Mesodermal cell (in vitro differentiated cells): Measurements from ENCODE around the gene ZDHHC14. TPM values are rescaled to one million over a fixed set of nuclear protein-coding genes. Genes with fewer than 3 reads are reported as not detected.
"Not testable (repeated sequence)": the region's sequence is repeated elsewhere in the genome, so short reads cannot be mapped to it uniquely, and the experiment has no call there.

Source experiments
- H3K27ac ChIP-seq: 2 replicates; pipeline ENCODE4 v1.7.0; 2013; ENCODE audit warnings: mild to moderate bottlenecking, low read depth, low read length, moderate library complexity; ENCODE audit not compliant: severe bottlenecking
- H3K36me3 ChIP-seq: 2 replicates; pipeline ENCODE4 v1.7.1; 2013; ENCODE audit warnings: mild to moderate bottlenecking, low read length, moderate library complexity; ENCODE audit not compliant: control insufficient read depth, insufficient read depth
- H3K4me1 ChIP-seq: one replicate; pipeline ENCODE4 v1.7.1; 2013; ENCODE audit warnings: mild to moderate bottlenecking, low read length; ENCODE audit not compliant: insufficient read depth, control insufficient read depth, poor library complexity, severe bottlenecking
- H3K4me3 ChIP-seq: 2 replicates; pipeline ENCODE4 v1.7.0; 2013; ENCODE audit warnings: low read length, control low read depth, mild to moderate bottlenecking; ENCODE audit not compliant: insufficient read depth, poor library complexity, severe bottlenecking; ENCODE audit errors: extremely low read depth
- H3K9me3 ChIP-seq: 2 replicates; pipeline ENCODE4 v1.7.1; 2013; ENCODE audit warnings: mild to moderate bottlenecking, low read length, moderate library complexity; ENCODE audit not compliant: control insufficient read depth
- WGBS, 2 experiments: methylation state at CpG; one replicate each; pipeline ENCODE4 v1.1.5; 2013; ENCODE audit warnings: missing lambda C conversion rate in 2 of 2; ENCODE audit not compliant: insufficient coverage in 2 of 2; 5-methylcytosine and 5-hydroxymethylcytosine counted together
- polyA plus RNA-seq, 2 experiments: library from polyadenylated mRNA; stranded (reverse); fragments of 50-300 nt; gene quantifications; one replicate each; pipeline ENCODE4 v1.2.3, GENCODE V29; 2013

Gene ZDHHC14
- 3.7 TPM for polyA plus RNA-seq (2013, experiment 1 of 2)
- 3.2 TPM for polyA plus RNA-seq (2013, experiment 2 of 2)

DNA sequence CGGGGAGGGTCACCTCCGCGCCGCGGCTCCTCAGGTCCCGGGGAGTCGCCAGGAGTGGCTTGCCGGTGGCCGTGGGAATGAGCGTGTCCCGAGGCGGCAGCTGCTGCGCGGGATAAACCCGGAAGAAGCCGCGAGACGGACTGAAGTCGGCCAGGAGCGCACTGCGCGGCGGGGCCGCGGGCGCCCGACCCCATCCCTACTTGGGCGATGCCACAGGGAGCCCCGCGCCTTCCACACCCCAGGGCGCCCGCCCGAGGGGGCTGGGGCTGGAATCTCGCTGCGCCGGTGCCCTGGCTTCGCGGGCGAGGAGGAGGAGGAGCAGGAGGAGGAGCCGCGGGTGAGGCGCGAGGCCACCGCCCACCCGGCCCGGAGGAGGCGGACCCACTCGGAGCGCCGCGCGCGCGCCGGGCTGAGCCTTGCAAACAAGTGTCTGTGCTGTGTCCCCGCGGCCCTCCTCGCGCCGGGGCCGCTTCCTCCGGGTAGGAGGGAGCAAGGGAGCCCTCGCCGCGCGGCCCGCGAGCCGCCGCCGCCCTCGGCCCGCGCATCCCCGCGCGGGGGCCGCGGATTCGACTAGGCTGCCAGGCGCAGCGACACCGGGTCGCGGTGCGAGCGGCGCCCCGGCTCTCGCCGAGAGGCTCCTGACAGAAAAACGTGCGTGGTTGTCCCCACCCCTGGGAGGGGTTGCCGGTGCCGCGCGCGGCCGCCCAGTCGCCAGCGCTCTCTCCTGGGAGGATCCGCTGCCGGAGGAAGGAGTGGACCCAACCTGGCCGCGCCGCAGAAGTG is at the start of gene ZDHHC14:
Gene ZDHHC14, plus strand, starts transcription at position 412 of the 783 bp plus-strand sequence.
- Histone ChIP-seq H3K9me3 (no peaks in the 10 kb centered on the region), H3K36me3 (no peaks in the 10 kb centered on the region), H3K27ac (peak within 1 kb of the TSS; percentile 57), H3K4me1 (no peaks in the 10 kb centered on the region), H3K4me3 (peak within 1 kb of the TSS; percentile 97)
- WGBS, 2 experiments: 1% methylated on average over 54 to 91 of the region's 106 CpGs

DNA sequence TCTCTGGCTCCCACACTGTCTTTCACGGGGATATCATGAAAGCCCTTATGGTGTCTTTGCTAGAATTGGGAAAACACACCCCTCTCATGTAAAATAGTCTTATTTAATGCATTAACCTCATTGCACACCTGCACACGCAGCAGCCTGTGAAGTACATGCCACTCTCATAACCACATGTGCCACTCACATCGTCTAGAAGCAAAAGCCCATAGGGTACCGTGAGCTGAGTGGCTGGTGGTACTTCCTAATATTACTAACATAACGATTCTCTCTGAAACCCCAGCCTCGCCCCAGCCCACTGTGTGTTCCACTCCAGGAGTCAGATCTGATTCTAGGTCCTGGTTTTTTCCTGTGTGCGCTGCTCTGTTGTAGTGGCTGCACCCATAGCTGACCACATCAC is 48.2 kb upstream of the ZDHHC14 start:
- 85 to 95% methylated on average over 4 to 5 of the region's 7 CpGs for WGBS, 2 experiments
- no peak overlapping the region for H3K27ac ChIP-seq
- no peaks in the 10 kb centered on the region for H3K9me3 ChIP-seq
- no peak overlapping the region for H3K4me3 ChIP-seq
- H3K4me1 ChIP-seq: peaks cover 5% of the 10 kb centered on the region
- no peaks in the 10 kb centered on the region for H3K36me3 ChIP-seq

DNA sequence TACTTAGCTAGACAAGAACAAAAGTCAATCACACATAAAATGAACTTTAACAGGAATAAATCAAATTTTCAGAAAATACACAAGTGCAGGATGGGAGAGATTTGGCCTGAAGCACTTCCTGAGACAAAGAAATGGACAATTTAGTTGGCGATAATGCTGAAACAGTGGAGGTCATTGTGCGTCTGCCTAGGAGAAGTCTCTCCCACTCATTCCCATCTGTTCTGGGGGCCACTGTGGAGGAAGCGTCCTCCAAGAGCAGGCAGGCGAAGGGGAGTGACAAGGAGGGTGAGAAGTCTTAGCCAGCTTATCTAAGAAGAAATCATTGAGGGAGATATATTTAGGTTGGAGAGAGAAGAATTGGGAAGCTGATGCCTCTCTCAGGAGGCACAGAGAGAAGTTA is 47.5 kb upstream of the ZDHHC14 start:
- Histone ChIP-seq H3K27ac (no peak overlapping the region), H3K9me3 (no peaks in the 10 kb centered on the region), H3K4me1 (peaks cover 5% of the 10 kb centered on the region), H3K4me3 (no peak overlapping the region), H3K36me3 (no peaks in the 10 kb centered on the region)
- 90% methylated on average over 4 of the region's 4 CpGs; no CpG with 5 or more reads in 1 of the 2 experiments for WGBS, 2 experiments

DNA sequence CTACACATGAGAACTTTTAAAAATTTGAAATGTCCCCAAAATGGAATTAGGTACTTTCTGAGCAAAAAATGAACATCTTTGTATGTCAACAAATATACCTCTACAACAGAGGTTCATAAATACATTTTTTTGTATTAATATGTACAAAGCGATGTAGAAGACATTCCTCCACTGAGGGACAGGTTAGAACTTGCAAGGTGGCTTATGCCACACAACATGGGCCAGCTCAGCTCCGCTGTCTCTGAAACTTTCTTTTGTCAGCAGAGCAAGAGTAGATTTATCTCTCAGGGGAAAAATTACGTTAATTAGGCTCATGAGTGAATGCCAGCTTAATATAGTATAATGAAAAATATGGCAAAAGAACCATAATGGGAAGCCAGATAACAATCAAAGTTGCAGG is 47.0 kb upstream of the ZDHHC14 start:
- peaks cover 5% of the 10 kb centered on the region for H3K4me1 ChIP-seq
- no peaks in the 10 kb centered on the region for H3K9me3 ChIP-seq
- H3K36me3 ChIP-seq: no peaks in the 10 kb centered on the region
- H3K27ac ChIP-seq: no peak overlapping the region
- 100% methylated on average over 1 to 2 of the region's 3 CpGs for WGBS, 2 experiments
- H3K4me3 ChIP-seq: no peak overlapping the region

DNA sequence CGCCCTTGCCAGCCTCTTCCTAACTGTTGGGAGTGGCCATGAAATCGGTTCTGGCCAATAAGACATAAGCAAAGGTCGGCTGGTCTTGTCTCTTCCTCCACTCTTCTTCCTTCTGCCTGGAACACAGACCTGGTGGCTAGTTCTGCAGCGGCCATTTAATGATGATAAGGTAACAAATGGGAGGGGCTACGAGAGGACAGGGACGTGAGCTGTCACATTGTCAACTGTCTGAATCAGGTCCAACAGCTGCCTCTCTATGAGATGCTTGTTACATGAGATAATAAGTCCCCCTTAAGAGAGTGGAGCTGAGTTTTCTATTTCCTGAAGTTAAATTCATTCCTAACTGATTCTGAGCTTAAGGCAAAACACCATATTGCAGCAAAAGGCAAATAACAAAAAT is 45.2 kb upstream of the ZDHHC14 start:
- Histone ChIP-seq H3K9me3 (no peaks in the 10 kb centered on the region), H3K27ac (no peak overlapping the region), H3K4me1 (no peaks in the 10 kb centered on the region), H3K4me3 (no peak overlapping the region), H3K36me3 (no peaks in the 10 kb centered on the region)
- 68 to 76% methylated on average over 3 to 4 of the region's 6 CpGs for WGBS, 2 experiments

DNA sequence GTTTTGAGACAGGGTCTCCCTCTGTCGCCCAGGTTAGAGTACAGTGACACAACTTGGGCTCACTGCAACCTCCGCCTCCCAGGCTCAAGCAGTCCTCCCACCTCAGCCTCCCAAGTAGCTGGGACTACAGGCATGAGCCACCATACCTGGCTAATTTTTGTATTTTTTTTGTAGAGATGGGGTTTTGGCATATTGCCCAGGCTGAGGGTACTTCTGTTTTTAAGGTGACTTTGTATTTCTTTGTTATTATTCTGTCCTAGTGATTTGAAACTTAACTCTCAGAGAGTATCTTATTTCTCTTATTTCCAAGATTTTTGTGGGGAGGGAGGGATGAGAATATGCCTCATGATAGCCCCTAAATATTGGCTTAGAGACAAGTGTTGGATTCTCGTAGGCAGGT is 43.7 kb upstream of the ZDHHC14 start:
- H3K4me1 ChIP-seq, H3K9me3 ChIP-seq, H3K36me3 ChIP-seq, H3K4me3 ChIP-seq, H3K27ac ChIP-seq: not testable (repeated sequence)
- 91 to 94% methylated on average over 2 to 3 of the region's 3 CpGs for WGBS, 2 experiments

DNA sequence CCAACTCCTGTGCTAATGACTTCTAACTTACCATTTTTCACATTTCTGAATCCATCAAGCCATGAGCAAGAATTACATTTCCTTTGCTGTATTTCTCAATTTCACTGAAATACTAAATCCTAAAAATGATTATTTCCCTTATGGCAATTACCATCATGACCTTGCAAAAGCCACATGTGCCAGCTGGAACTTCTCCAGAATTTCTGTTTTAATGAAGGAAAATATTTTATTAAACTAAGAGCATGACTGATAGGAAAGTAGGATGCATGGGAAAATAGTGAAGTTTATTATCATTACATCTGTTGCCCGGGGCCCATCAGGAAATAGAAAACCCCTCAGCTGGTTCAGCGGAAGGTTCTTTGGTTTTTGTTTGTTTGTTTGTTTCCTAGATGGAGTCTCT is 43.2 kb upstream of the ZDHHC14 start:
- WGBS, 2 experiments: 100% methylated on average over 1 to 2 of the region's 2 CpGs
- H3K36me3 ChIP-seq: no peaks in the 10 kb centered on the region
- no peak overlapping the region for H3K4me3 ChIP-seq

DNA sequence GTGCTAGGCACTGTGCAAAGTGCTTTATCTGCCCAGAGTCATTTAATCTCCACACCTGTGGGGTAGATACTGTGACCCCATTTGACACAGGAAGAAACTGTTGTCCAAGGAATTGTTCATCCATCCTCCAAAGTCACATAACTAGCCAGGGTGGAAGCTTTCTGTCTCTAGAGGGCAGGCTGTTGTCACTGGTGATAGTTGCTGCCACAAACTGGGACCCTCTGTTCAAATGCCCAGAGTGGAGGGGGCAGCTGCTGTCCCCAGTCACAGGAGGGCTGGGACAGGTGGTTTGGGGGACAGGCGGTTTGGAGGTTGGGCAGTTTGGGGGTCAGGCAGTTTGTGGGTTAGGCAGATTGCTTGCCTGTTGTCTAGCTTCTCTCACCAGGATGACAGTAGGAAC is 41.6 kb upstream of the ZDHHC14 start:
- Histone ChIP-seq H3K36me3 (no peaks in the 10 kb centered on the region), H3K27ac (no peak overlapping the region), H3K9me3 (no peaks in the 10 kb centered on the region), H3K4me3 (no peak overlapping the region), H3K4me1 (no peaks in the 10 kb centered on the region)
- WGBS, 2 experiments: 80 to 86% methylated on average over 1 of the region's 1 CpG

More for the DNA sequence above, 43.2 kb upstream of the ZDHHC14 start:
- H3K27ac ChIP-seq: no peak overlapping the region
- H3K4me1 ChIP-seq: no peaks in the 10 kb centered on the region
- H3K9me3 ChIP-seq: no peaks in the 10 kb centered on the region

DNA sequence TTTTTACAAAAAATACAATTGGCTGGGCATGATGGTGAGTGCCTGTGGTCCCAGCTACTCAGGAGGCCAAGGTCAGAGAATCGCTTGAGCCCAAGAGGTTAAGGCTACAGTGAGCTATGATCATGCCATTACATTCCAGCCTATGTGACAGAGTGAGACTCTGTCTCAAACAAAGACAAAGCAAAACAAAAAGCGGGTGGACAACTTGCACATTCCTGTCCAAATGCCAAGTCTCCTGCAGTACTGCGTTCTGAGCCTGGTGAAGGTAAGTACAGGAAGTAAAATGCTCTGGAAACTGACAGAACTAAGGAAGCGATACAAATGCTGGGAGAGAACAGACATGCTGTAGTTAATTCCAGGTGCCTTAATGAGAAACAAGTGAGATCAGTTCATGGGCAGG is 37.3 kb upstream of the ZDHHC14 start:
- H3K4me3 ChIP-seq: no peak overlapping the region
- H3K9me3 ChIP-seq: no peaks in the 10 kb centered on the region
- WGBS, 2 experiments: 91 to 96% methylated on average over 4 of the region's 4 CpGs
- no peak overlapping the region for H3K27ac ChIP-seq
- H3K4me1 ChIP-seq: no peaks in the 10 kb centered on the region
- no peaks in the 10 kb centered on the region for H3K36me3 ChIP-seq

DNA sequence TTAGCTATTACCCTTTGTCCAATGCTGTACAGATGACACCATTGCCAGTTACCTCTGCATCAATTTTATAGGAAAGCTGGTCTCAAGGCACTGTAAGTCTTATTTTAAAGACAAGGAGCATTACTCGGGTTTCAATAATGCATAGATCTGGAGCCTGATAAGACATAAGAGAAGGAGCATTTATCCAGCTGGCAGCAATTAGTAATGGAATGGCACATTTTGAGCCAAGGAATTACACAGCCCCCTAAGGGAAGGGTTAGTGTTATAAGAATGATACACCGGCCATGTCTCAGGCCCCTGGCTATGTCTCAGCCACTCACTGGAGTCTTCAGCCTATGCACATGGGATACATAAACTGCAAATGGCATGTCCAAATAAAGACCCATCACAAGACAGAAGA is 34.6 kb upstream of the ZDHHC14 start:
- Histone ChIP-seq H3K27ac (no peak overlapping the region), H3K4me3 (no peak overlapping the region), H3K9me3 (no peaks in the 10 kb centered on the region), H3K4me1 (no peaks in the 10 kb centered on the region), H3K36me3 (no peaks in the 10 kb centered on the region)
- WGBS, 2 experiments: 86 to 100% methylated on average over 1 to 2 of the region's 2 CpGs

DNA sequence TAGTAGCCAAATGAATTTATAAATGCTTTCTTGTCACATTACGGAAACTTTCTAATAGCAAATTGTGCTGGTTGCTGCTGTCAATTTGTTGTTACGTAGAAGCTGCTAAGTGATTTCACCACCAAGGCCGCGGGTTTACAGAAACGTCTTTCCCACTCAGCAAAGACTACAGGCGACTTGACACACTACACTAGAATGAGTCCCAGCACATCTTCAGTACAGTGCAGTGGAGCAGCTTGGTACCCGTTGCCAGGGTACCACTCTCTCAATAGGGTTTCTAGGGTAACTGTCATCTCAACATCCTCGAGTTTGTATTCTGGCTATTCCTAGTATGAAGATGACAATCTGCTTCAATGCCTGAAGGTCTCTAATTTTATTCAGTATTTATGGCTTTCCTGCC is 22.7 kb upstream of the ZDHHC14 start:
- no peak overlapping the region for H3K27ac ChIP-seq
- H3K4me3 ChIP-seq: no peak overlapping the region
- no peaks in the 10 kb centered on the region for H3K9me3 ChIP-seq
- no peaks in the 10 kb centered on the region for H3K36me3 ChIP-seq
- no peaks in the 10 kb centered on the region for H3K4me1 ChIP-seq
- WGBS, 2 experiments: 80 to 89% methylated on average over 6 to 7 of the region's 8 CpGs
